Measurements from ENCODE around the gene NDUFAF8.
"Not testable (repeated sequence)": the region's sequence is repeated elsewhere in the genome, so short reads cannot be mapped to it uniquely, and the experiment has no call there.

- not testable (repeated sequence) for TF ChIP-seq CTCF, POLR2A, POLR2AphosphoS5 (IDR thresholded peaks at IDR 0.05)
Observed at GRCh38 chr17:81227630-81228029, 11.5 kb upstream of the NDUFAF8 start.

All from gastroesophageal sphincter (tissue), 3 donors.